ENCODE results near the gene ATP6V0D1. TPM values are rescaled to one million over a fixed set of nuclear protein-coding genes. Genes with fewer than 3 reads are reported as not detected.

Gene ATP6V0D1
- total RNA-seq, 3 donors from 2014 or later, result 101 to 122 (median 104) TPM

GRCh38 chr16:67457611-67458010 is 23.3 kb downstream of the ATP6V0D1 start:
- Histone ChIP-seq H3K4me1 (peaks cover 38 to 65% of the 10 kb centered on the region in 2 donors), H3K9me3 (no peaks in the 10 kb centered on the region), H3K27ac (peak overlapping the region; percentile 92 to 94), H3K36me3 (no peaks in the 10 kb centered on the region), H3K27me3 (no peaks in the 10 kb centered on the region), H3K4me3 (no peak overlapping the region)
- DNase-seq (ENCODE audit: low spot score in 2 of 2), result no peak
- intact Hi-C loops (cut with DNase I; ENCODE audit: low total_unique reads), result no loop called here
- TF ChIP-seq POLR2A (IDR thresholded peaks at IDR 0.05) (no peak), POLR2AphosphoS5 (IDR thresholded peaks at IDR 0.05) (no peak), CTCF (IDR thresholded peaks at IDR 0.05) (no peak)

GRCh38 chr16:67456391-67457081 is 24.4 kb downstream of the ATP6V0D1 start:
- Histone ChIP-seq H3K4me1 (peaks cover 32 to 64% of the 10 kb centered on the region in 2 donors), H3K9me3 (no peaks in the 10 kb centered on the region), H3K27me3 (no peaks in the 10 kb centered on the region), H3K36me3 (no peaks in the 10 kb centered on the region), H3K4me3 (no peak overlapping the region), H3K27ac (peak overlapping the region; percentile 92 to 94)
- peak in 1 of 2 donors; percentile 83 for DNase-seq (ENCODE audit: low spot score in 2 of 2)
- intact Hi-C loops (cut with DNase I; ENCODE audit: low total_unique reads), result no loop called here
- TF ChIP-seq POLR2AphosphoS5 (IDR thresholded peaks at IDR 0.05), result peak in 1 of 3 donors; percentile 55
- TF ChIP-seq POLR2A (IDR thresholded peaks at IDR 0.05), result no peak
- TF ChIP-seq CTCF (IDR thresholded peaks at IDR 0.05), result peak; percentile 52 to 82 (median 61)

GRCh38 chr16:67454852-67455251 is 26.1 kb downstream of the ATP6V0D1 start:
- H3K9me3 ChIP-seq, result no peaks in the 10 kb centered on the region
- no peaks in the 10 kb centered on the region for H3K36me3 ChIP-seq
- TF ChIP-seq POLR2AphosphoS5 (IDR thresholded peaks at IDR 0.05), result no peak
- TF ChIP-seq CTCF (IDR thresholded peaks at IDR 0.05), result no peak
- no peak for TF ChIP-seq POLR2A (IDR thresholded peaks at IDR 0.05)
- H3K27me3 ChIP-seq, result no peaks in the 10 kb centered on the region
- no peak overlapping the region for H3K4me3 ChIP-seq
- DNase-seq (ENCODE audit: low spot score in 2 of 2), result no peak
- H3K27ac ChIP-seq, result peak overlapping the region in 1 of 2 donors; percentile 56
- intact Hi-C loops (cut with DNase I; ENCODE audit: low total_unique reads), result no loop called here
- H3K4me1 ChIP-seq, result peaks cover 16 to 57% of the 10 kb centered on the region in 2 donors

- intact Hi-C loops (cut with DNase I; ENCODE audit: low total_unique reads), result no loop called here
- Histone ChIP-seq H3K27me3 (no peaks in the 10 kb centered on the region), H3K9me3 (no peaks in the 10 kb centered on the region), H3K36me3 (no peaks in the 10 kb centered on the region), H3K4me1 (peaks cover 12 to 53% of the 10 kb centered on the region in 2 donors), H3K4me3 (no peak overlapping the region), H3K27ac (peak overlapping the region in 1 of 2 donors; percentile 56)
- no peak for TF ChIP-seq POLR2AphosphoS5 (IDR thresholded peaks at IDR 0.05)
- TF ChIP-seq POLR2A (IDR thresholded peaks at IDR 0.05), result no peak
- no peak for TF ChIP-seq CTCF (IDR thresholded peaks at IDR 0.05)
- DNase-seq (ENCODE audit: low spot score in 2 of 2), result no peak
Observed at GRCh38 chr16:67454104-67454503, 26.9 kb downstream of the ATP6V0D1 start.

GRCh38 chr16:67451704-67452435 is 29.1 kb downstream of the ATP6V0D1 start:
- intact Hi-C loops (cut with DNase I; ENCODE audit: low total_unique reads), result no loop called here
- Histone ChIP-seq H3K4me3 (no peak overlapping the region), H3K9me3 (no peaks in the 10 kb centered on the region), H3K36me3 (no peaks in the 10 kb centered on the region), H3K4me1 (peaks cover 6 to 35% of the 10 kb centered on the region in 2 donors), H3K27ac (peak overlapping the region; percentile 75 to 83), H3K27me3 (no peaks in the 10 kb centered on the region)
- DNase-seq (ENCODE audit: low spot score in 2 of 2), result no peak
- TF ChIP-seq POLR2A (IDR thresholded peaks at IDR 0.05) (no peak), POLR2AphosphoS5 (IDR thresholded peaks at IDR 0.05) (peak in 1 of 3 donors; percentile 15)
